IPS DF 6.9 (cell line): ENCODE results near the gene RXRB.
"Not testable (repeated sequence)": the region's sequence is repeated elsewhere in the genome, so short reads cannot be mapped to it uniquely, and the experiment has no call there.

Source experiments
- DNase-seq: peaks from one replicate; pipeline ENCODE4 v3.0.0-alpha.2; 2013; ENCODE audit warnings: low read depth, low spot score
- H3K27ac ChIP-seq: one replicate; pipeline ENCODE4 v1.5.1; 2013; ENCODE audit warnings: low read length, control low read depth
- H3K27me3 ChIP-seq: 2 replicates; pipeline ENCODE4 v1.6.1; 2013; ENCODE audit warnings: mild to moderate bottlenecking, low read length; ENCODE audit not compliant: control insufficient read depth, insufficient read depth
- H3K36me3 ChIP-seq: 2 replicates; pipeline ENCODE4 v1.6.1; 2013; ENCODE audit warnings: low read length; ENCODE audit not compliant: control insufficient read depth, insufficient read depth
- H3K4me1 ChIP-seq: 2 replicates; pipeline ENCODE4 v1.6.1; 2013; ENCODE audit warnings: low read length; ENCODE audit not compliant: control insufficient read depth, insufficient read depth
- H3K4me3 ChIP-seq: 2 replicates; pipeline ENCODE4 v1.5.1; 2013; ENCODE audit warnings: mild to moderate bottlenecking, low read length
- H3K9me3 ChIP-seq: 2 replicates; pipeline ENCODE4 v1.6.1; 2013; ENCODE audit warnings: low read length, inconsistent platforms; ENCODE audit not compliant: control insufficient read depth, insufficient read depth
- WGBS: extraction: QIAGEN DNeasy Blood & Tissue Kit; methylation state at CpG from one replicate; pipeline ENCODE4 v1.1.7; 2013; ENCODE audit warnings: mixed read lengths, missing lambda C conversion rate; ENCODE audit not compliant: insufficient read length, insufficient coverage; 5-methylcytosine and 5-hydroxymethylcytosine counted together

Gene RXRB

GRCh38 chr6:33163540-33163939 lies 36.9 kb downstream of the RXRB start:
- no peak overlapping the region for H3K4me3 ChIP-seq
- H3K4me1 ChIP-seq: peaks cover 3% of the 10 kb centered on the region; the same call in 1 of the 2 replicates
- no peak overlapping the region for H3K27ac ChIP-seq
- no peaks in the 10 kb centered on the region for H3K36me3 ChIP-seq
- H3K9me3 ChIP-seq: no peaks in the 10 kb centered on the region
- H3K27me3 ChIP-seq: no peaks in the 10 kb centered on the region
- no peak for DNase-seq
- no CpG with 5 or more reads among the region's 10 CpGs for WGBS

- H3K27ac ChIP-seq: no peak overlapping the region
- H3K4me3 ChIP-seq: peak overlapping the region; percentile 47; the same call in 1 of the 2 replicates
- WGBS: no CpG with 5 or more reads among the region's 58 CpGs
- peaks cover 3% of the 10 kb centered on the region; the same call in 1 of the 2 replicates for H3K4me1 ChIP-seq
- H3K27me3 ChIP-seq: no peaks in the 10 kb centered on the region
- peak; percentile 29 for DNase-seq
- no peaks in the 10 kb centered on the region for H3K36me3 ChIP-seq
- H3K9me3 ChIP-seq: no peaks in the 10 kb centered on the region
Measured at GRCh38 chr6:33161354-33162331, 38.8 kb downstream of the RXRB start.

GRCh38 chr6:33160728-33161344 lies 39.6 kb downstream of the RXRB start:
- no peak overlapping the region for H3K27ac ChIP-seq
- H3K4me1 ChIP-seq: peaks cover 3% of the 10 kb centered on the region; the same call in 1 of the 2 replicates
- no peaks in the 10 kb centered on the region for H3K36me3 ChIP-seq
- no peaks in the 10 kb centered on the region for H3K9me3 ChIP-seq
- DNase-seq: no peak
- WGBS: no CpG with 5 or more reads among the region's 13 CpGs
- H3K27me3 ChIP-seq: no peaks in the 10 kb centered on the region
- H3K4me3 ChIP-seq: no peak overlapping the region

- Histone ChIP-seq H3K9me3 (no peaks in the 10 kb centered on the region), H3K4me3 (no peak overlapping the region), H3K27ac (no peak overlapping the region), H3K4me1 (peaks cover 3% of the 10 kb centered on the region; the same call in 1 of the 2 replicates), H3K27me3 (no peaks in the 10 kb centered on the region), H3K36me3 (no peaks in the 10 kb centered on the region)
- DNase-seq: no peak
- no CpG with 5 or more reads among the region's 11 CpGs for WGBS
Measured at GRCh38 chr6:33160096-33160495, 40.4 kb downstream of the RXRB start.

- H3K4me1 ChIP-seq: peaks cover 3% of the 10 kb centered on the region; the same call in 1 of the 2 replicates
- no peak overlapping the region for H3K27ac ChIP-seq
- no peaks in the 10 kb centered on the region for H3K9me3 ChIP-seq
- H3K4me3 ChIP-seq: no peak overlapping the region
- no peaks in the 10 kb centered on the region for H3K27me3 ChIP-seq
- WGBS: no CpG with 5 or more reads among the region's 2 CpGs
- no peak for DNase-seq
- H3K36me3 ChIP-seq: no peaks in the 10 kb centered on the region
Measured at GRCh38 chr6:33156964-33157363, 43.5 kb downstream of the RXRB start.

- no peaks in the 10 kb centered on the region for H3K36me3 ChIP-seq
- H3K9me3 ChIP-seq: no peaks in the 10 kb centered on the region
- no peak for DNase-seq
- 0 out of 2 replicates have a peak, but pooled peaks cover 3% of the 10 kb centered on the region for H3K4me1 ChIP-seq
- H3K27ac ChIP-seq: no peak overlapping the region
- no peak overlapping the region for H3K4me3 ChIP-seq
- no peaks in the 10 kb centered on the region for H3K27me3 ChIP-seq
- WGBS: no CpG with 5 or more reads among the region's 6 CpGs
Measured at GRCh38 chr6:33156561-33156960, 43.9 kb downstream of the RXRB start.

GRCh38 chr6:33154349-33154748 lies 46.1 kb downstream of the RXRB start:
- H3K36me3 ChIP-seq: no peaks in the 10 kb centered on the region
- no peak overlapping the region for H3K4me3 ChIP-seq
- no peaks in the 10 kb centered on the region for H3K27me3 ChIP-seq
- no peak for DNase-seq
- WGBS: no CpG with 5 or more reads among the region's 4 CpGs
- H3K9me3 ChIP-seq: no peaks in the 10 kb centered on the region
- H3K27ac ChIP-seq: no peak overlapping the region
- H3K4me1 ChIP-seq: no peaks in the 10 kb centered on the region

- DNase-seq: no peak
- Histone ChIP-seq H3K27me3 (no peaks in the 10 kb centered on the region), H3K9me3 (no peaks in the 10 kb centered on the region), H3K27ac (no peak overlapping the region), H3K36me3 (no peaks in the 10 kb centered on the region), H3K4me3 (no peak overlapping the region), H3K4me1 (no peaks in the 10 kb centered on the region)
- no CpG with 5 or more reads among the region's 1 CpG for WGBS
Measured at GRCh38 chr6:33151050-33151449, 49.4 kb downstream of the RXRB start.

GRCh38 chr6:33150560-33150959 lies 49.9 kb downstream of the RXRB start:
- DNase-seq, H3K4me3 ChIP-seq, H3K4me1 ChIP-seq, H3K9me3 ChIP-seq, H3K27me3 ChIP-seq, H3K27ac ChIP-seq, H3K36me3 ChIP-seq: not testable (repeated sequence)
- no CpG with 5 or more reads among the region's 3 CpGs for WGBS

- Histone ChIP-seq H3K4me1 (no peaks in the 10 kb centered on the region), H3K9me3 (no peaks in the 10 kb centered on the region), H3K4me3 (no peak overlapping the region), H3K36me3 (no peaks in the 10 kb centered on the region), H3K27ac (no peak overlapping the region), H3K27me3 (no peaks in the 10 kb centered on the region)
- no CpG with 5 or more reads among the region's 8 CpGs for WGBS
- no peak for DNase-seq
Measured at GRCh38 chr6:33147807-33148666, 52.4 kb downstream of the RXRB start.
